GM18858 (cell line): Measurements from ENCODE around the gene AKAP8L.
"Not testable (repeated sequence)": the region's sequence is repeated elsewhere in the genome, so short reads cannot be mapped to it uniquely, and the experiment has no call there.

Experiments
- ATAC-seq: cut with Tn5 transposase; IDR thresholded peaks from one replicate; pipeline ENCODE4 v1.9.1; 2021; ENCODE audit not compliant: unreplicated experiment

The AKAP8L gene

DNA sequence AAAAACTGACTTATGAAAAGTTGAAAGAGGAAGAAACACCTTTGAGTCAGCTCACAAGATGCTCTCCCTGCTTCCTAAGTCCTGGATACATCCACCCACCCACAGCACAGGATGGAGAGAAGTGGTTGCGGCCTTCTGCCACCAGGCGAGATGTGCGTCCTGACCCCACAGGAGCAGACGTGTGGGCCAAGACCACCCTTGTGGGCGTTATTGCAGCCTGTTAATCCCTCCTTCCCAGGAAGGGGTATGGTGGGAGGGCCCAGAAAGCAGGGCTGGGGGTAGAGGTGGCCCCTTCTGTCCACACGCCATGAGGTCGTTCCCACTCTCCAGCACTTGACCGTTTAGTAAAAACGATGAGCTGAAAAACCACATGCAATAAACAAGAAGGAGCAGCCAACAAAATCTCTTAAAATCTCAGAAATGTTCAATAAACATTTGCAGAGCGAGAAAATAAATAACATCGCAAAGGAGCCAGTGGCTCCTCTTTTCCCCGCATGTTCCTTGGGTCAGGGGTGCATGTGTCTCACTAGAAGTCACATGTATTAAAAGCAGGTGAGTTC, 2.4 kb upstream of the AKAP8L start:
- no peak for ATAC-seq

DNA sequence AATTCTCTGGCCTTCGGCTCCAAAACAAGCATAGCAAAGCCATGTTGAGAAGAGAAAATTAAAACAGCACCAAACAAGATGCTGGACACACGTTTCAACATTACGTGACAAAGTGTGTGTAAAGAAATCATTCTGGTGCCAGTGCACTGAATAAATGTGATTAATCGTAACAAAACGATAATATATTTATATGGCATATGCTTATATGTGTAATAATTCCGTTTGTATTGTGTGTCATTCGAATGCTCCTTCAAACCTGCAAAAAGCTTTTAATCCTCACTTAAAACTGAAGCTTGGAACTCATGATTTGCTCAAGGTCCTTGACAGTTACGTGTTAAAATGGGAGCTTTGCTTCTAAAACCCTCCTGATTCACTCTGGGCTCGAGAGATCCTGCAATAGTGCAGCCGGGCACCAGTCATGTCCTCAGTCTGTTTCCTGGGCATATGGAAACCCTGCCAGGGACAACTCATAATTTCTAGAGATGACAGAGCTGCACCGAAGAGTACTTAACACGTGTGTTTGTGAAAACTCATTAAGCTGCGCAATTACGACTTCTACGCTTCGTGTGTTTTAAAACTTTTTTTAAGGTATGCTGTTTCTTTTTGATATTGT, 731 bp upstream of the AKAP8L start:
- no peak for ATAC-seq

DNA sequence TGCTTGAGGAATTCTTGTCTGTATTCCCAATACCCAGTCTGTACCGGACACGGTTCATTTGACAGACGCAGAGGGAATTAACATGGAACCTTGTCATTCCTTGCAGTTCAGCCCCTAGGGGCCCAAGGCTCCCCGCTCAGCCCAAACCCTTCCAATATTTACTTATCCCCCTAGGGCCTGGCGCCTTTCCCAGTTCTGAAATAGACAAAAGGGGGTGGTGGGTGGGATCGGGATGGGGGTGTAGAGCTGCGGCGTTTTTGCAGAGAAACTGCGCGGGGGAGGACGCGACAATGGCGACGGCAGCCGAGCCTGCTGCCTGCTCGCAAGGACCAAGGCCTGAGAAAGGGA, 583 bp downstream of the AKAP8L start:
- ATAC-seq: no peak

DNA sequence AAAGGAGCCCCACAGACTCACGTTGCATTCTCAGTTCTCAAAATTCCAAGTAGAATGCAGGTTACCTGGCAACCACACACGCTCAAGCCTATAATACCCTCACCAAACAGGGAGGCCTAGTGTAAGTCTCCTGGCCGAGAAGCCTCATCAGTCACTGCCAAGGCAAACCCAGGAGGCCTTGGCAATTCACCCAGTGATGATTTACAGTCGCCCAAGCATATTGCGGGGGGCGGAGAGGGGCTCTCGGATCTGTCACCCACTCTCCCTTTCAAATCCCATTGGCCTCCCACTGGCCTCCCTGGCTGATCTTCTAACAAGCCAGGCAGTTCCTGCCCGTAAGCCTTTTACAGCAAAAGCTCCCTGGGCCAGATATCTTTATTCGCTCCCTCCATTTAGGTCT, 1.1 kb downstream of the AKAP8L start:
- ATAC-seq: no peak

DNA sequence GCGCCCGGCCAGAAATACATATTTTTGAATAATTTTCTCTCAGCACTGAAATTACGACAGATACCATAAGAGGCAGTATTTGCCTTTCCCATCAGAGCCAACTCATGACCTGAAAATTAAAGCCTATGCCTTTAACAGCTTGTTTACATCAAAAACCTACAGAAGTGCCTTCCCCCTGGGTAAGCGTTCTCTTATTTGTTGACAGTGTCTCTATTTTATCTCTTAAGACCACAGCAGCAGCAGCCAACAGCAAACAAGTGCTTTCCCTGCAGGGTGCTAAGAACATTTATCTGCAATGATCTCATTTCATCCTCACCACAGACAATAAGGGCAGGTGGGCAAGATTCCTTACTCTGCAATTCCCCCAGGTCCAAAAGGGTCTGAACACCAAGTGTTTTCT, 6.0 kb downstream of the AKAP8L start:
- ATAC-seq: no peak

DNA sequence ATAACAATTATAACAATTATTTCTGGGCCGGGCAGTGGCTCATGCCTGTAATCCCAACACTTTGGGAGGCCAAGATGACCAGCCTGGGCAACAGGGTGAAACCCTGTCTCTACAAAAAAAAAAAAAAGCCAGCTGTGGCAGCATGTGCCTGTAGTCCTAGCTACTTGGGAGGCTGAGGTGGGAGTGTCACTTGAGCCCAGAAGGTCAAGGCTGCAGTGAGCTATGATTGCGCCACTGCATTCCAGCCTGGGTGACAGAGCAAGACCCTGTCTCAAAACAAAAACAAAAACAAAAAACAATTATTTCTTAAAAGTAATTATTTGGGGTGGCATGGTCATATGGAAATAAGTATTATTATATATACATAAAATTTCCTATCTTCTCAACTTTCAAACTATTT, 7.4 kb downstream of the AKAP8L start:
- ATAC-seq: not testable (repeated sequence)

DNA sequence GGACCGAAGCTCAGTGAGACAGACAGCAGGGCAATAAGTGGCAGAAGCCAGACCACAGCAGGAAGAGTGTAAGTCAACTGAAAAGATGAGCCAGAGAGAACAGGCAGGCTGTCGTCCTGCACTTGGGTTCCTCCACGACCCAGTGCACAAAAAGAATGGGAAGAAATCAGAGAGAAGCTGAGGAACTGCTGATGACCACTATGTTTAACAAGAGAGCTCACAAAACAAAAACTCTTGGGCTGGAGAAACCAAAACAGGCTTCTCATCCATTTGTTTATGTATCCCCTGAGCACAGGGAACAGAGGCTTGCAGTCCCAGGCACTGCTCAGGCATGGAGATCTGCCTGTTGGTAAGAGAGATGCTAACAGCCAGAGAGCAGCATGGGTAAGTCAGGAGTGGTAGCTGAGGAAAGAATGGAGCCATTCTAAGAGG, 14.0 kb downstream of the AKAP8L start:
- ATAC-seq: no peak

DNA sequence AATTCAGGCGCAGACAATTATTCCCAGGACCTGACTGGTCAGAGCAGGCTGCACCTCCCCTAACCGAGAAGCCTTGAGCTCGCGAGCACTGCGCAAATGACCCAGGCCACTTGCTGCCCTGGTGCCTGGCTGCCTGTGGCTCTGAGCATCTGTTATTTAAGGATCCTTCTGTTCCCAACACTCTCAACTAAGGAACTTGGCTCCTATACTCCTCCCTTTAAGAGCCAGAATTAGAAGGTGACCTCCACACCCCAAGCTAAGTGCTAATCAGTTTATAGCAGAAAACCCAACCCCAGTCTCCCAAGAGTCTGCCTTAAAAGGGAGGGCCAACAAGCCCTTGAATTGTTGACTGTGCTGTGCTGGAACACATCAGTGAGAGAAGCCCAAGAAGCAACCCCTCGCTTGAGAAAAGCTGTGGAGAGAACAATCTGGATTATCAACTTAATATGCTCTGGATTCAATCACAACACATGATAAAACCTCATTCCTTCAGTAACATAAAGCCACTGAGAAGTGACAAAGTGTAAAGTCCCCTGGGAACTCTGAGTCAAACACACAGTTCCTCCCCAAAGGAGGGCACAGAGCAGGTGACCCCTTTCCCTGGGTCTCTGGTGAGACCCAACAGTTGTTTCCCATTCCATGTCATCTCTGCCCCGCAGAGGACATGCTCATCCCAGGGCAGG, 14.6 kb downstream of the AKAP8L start:
- no peak for ATAC-seq

DNA sequence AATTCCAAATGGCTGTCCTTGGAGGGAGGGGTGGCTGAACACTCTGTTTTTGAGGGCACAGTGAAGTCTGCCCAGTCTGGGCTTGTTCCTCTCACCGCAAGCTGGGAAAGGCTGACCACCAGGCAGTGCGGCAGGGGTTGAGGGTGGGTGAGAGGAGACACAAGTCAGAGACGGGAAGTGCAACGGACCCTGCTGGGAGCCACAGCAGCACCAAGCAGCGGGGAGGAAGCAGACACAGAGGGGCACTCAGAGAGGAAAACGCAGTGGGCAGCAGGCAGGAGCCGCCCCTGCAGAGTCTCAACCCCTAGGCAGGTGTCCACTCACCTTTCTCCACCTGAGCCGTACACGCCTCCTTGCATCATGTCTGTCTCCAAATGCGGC, 15.6 kb downstream of the AKAP8L start:
- no peak for ATAC-seq

DNA sequence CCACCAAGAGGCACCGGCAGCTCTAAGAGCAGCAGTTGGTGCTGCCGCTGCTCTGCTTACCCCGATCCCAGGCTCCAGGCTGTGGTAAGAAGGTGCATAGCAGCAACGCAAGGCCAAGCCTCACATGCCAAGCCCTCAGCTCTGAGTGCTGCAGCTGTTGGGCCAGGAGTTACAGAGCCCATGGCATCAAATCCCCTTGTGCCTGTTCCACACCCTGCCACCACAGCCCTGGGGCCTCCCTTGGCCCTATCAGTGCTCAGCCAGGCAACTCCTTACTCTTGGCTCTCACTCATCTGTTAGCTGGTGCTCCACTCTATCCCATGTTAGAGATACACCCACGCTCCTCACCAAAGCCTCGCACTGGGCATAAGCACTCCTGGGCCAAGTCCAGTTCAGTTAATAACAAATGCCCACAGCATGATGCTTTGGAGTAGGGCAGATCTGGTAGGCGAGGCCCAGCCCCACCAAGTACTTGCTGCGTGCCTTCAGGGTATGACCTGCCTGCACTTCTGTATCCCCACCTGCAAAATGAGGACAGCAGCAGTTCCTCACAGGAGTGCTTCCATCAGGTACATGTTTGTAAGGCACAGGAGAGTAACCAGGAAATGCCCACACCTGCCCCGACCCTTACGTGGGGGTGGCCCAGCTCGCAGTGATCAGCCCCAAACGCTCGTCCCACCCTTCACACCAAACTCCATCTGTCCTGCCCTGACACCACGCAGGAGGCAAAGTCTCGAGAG, 16.2 kb downstream of the AKAP8L start:
- ATAC-seq: no peak

DNA sequence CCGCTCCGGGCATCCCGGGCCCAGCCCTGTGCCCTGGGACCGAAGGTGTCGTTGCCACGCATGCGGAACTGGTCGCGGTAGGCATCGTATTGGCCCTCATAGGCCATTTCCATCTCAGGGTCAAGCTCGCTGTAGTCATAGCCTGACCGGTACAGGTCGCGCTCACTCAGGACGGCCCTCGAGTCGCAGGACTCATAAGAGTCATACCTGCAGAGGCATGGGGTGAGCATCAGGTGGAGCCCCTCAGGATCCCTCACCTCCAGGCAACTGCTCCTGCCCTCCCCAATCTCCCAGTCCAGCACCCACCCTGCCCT, 17.4 kb downstream of the AKAP8L start:
- ATAC-seq: no peak

DNA sequence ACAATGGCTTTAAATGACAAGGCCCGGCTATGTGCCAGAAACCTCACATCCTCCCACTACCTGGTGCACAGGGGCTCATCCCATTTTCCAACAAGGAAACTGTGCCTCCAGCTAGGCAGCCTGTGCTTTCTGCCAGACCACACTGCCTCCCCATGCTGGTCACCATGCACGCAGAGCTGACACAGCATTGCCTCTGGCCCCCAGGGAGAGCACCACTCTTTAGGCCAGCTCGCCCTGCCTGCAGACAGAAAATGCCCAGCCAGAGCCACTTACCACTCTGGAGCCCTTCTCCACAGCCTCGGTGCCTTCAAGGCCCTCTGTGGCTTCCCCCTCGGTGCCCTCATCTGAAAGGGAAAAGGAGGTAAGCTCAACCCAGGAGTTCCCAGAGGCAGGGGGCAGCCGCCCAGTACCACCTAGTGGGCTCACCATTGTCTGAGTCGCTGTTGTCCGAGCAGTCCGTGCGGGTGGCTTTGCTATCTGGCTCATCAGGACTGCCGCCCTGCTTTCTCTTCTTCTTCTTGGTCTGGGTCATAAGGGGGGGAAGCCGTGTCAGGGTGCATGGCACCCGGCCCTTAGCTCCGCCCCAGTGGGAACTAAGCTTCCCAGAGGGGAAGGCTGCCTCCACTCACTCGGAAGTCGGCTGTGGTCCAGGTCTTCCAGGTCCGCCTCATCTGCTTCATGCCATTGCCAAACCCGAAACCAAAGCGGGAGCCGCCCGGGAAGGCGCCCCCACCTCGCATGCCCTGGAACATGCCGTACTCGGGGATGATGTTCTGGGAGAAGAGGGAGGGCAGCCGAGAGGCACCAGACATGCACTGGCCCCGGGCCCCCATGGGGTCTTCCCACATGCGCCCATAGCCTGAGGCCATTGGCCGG, 18.0 kb downstream of the AKAP8L start:
- no peak for ATAC-seq

DNA sequence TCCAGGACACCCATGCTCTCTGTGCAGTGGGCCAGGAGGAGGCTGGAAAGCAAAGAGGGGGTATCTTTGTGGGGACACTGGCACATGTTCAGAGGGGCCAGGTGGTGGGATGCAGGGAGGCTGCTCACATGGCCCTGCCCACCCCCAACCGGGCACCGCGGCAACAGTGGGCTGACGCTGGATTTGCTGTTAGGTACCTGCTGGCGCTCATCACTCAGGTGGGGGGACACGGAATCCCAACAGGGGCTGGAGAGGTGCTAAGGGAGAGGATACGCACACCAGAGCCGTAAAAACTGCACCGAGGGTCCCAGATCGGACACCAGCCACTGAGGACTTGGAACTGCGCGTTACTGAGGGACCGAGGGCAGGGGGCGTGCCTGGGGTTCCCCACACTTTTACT, 19.2 kb downstream of the AKAP8L start:
- ATAC-seq: no peak

DNA sequence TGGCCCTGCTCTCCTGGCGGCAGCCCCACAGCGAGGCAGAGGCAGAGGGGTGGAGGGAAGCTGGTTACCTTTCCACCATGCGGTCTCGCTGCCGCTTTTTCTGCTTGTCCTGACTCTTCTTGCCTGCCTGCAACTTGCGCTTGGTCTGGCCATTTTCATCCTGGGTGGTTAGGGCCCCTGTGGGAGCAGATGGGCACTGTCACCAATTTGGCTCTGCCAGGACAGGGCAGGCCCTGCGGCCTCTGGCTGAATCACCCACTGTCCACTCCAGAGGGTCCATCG, 19.6 kb downstream of the AKAP8L start:
- no peak for ATAC-seq

DNA sequence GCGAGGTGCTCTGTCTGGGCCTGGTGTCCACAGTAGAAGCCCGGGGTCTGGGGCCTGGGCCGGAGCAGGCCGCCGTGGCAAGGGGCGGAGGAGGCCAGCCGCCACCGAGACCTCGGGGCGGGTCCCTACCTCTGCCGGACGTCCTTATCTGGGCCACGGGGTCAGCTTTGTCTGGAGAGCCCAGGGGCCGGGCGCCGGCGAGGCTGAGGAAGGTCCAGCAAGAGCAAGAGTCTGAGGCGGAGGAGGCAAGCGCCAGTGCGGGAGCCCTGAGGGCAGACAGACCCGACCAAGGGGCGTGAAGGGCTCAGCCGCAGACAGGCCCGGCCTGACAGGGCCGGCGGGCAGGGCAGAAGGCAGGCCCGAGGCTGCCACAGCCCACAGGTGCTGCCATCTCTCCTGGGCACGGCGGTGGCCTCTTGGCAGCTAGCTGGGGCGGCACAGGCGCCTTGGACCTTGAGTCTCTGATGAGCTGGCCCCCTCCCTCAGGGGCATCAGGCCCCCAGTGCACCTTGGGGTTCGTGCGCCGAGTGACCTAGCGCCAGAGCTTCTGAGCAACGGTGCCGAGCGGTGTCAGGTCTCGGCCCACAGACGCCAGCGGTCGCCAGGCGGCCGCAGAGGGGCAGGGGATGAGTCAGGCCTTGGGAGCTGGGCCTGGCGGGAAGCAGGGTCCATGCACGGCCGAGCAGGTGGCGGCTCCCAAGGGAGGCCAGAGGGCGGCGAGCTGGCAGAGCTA, 20.1 kb downstream of the AKAP8L start:
- no peak for ATAC-seq

DNA sequence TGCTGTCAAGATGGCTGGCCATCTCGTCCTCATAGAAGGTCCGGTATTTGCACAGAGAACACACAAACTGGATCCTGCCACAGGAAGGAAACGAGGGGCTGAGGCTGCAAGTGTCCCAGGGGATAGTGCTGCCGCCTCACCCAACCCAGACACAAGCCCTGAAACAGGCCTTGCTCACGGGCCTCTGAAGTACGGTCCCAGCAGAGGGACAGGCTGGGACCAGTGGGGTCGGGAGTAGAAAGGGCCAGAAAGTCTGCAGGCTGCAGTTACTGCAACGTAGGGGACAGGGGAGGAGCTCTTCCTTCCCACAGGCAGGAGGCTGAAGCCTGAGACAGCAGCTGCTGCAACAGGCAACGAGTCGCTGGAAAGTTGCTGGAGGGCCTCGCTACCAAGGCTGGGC, 21.0 kb downstream of the AKAP8L start:
- ATAC-seq: no peak

DNA sequence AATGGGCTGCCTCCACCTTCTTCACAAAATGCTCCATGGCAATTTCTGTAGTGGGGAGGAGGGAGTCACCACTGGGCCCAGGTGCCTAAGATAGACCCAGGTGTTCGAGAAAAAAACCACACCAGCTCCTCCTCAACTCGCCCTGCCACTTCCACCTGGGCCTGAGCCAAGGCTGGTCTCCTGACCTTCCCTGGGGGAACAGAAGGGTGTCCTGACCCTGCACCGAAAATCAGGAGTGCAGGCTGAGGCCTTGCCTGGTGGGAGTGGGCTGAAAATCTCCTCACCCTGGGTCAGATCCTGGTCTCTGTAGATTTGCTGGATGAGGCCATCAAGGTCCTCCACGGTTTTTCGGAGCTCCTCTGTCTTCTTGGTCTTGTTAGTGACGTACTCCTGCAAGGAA, 21.6 kb downstream of the AKAP8L start:
- no peak for ATAC-seq

DNA sequence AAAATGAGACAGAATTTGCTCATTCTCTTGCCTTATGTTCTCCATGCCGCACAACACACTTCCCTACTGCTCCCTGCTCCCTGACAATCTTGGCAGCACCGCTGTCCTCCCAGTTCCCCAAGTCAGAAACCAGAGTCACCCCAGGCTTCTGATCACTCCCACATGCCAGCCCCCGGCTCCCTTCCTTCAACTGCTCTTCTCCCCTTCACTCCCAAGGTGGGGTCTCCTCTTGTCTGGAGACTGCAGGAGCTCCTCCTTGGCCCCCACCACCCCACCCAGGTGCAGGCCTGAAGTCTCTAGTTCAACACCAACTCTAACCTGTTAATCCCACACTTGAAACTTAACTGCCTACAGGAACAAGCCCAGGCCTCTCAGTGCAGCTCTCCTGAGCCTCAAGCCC, 22.4 kb downstream of the AKAP8L start:
- no peak for ATAC-seq

DNA sequence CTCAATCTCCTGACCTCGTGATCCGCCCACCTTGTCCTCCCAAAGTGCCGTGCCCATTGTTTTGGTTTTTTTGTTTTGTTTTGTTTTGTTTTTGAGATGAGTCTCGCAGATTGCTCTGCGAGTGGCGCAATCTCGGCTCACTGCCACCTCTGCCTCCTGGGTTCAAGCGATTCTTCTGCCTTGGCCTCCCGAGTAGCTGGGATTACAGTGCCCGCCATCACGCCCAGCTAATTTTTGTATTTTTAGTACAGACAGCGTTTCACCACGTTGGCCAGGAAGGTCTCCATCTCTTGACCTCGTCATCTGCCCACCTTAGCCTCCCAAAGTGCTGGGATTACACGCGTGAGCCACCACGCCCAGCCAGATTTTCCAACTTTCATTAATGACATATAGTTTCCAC, 23.5 kb downstream of the AKAP8L start:
- ATAC-seq: not testable (repeated sequence)

DNA sequence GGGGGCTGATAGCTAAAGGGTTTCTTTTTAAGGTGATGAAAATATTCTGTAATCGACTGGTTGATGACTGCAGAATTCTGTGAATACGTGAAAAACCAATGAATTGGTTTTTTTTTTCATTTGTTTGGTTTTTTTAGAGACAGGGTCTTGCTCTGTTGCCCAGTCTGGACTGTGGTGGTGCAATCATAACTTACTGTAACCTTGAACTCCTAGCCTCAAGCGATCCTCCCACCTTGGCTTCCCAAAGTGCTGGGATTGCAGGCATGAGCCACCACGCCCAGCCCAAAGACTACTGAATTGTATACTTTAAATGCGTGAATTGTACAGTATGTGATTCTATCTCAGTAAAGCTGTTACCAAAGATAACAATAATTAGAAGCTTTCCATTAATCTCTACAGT, 24.4 kb downstream of the AKAP8L start:
- ATAC-seq: no peak

DNA sequence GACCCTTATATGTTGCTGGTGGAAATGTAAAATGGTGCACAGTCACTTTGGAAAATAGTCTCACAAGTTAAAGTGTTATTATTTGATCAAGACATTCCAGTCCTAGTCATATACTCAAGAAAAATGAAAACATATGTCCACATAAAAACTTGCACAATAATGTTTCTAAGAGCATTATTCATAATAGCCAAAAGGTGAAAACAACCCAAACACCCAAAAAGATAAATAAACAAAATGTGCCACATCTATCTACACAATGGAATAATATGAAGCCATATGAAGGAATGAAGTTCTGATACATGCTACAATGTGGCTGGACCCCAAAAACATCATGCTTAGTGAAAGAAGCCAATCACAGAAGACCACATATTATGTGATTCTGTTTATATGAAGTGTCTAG, 24.8 kb downstream of the AKAP8L start:
- ATAC-seq: no peak
